ENCODE data around the gene BTBD19. TPM values are rescaled to one million over a fixed set of nuclear protein-coding genes. Genes with fewer than 3 reads are reported as not detected.
A peak's percentile ranks its signal among the peaks of the same experiment; 100 is the strongest.

BTBD19 gene
- total RNA-seq, 4 donors from 2014 or later = 0.68 to 5.3 (median 4.1) TPM

DNA sequence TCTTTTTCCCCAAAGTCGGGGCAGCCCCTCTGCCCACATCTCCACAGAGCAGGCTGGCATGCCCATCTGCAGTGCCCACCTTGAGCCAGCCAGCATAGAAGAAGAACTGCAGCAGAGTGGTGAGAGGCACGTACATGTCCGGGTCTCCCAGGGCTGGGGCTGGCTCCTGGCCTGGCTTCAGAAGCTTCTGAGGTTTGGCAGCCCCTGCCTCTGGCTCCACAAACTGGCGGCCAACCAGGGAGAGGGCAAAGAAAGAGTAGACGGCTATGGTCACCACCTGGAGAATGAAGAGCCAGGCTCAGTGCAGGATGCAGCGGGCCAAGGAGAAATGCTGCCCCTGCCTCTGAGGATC lies 23.3 kb upstream of the BTBD19 start:
- intact Hi-C loops (cut with DNase I) = loop anchor here (10.0 kb wide), 1 partner anchor 50 kb away; no protein-coding TSS in a partner anchor
- Histone ChIP-seq H3K27ac (no peak overlapping the region), H3K9me3 (no peaks in the 10 kb centered on the region), H3K27me3 (no peaks in the 10 kb centered on the region), H3K4me3 (no peak overlapping the region), H3K36me3 (peaks cover 0 to 24% (median 9%) of the 10 kb centered on the region in 3 donors), H3K4me1 (peaks cover 20 to 43% (median 27%) of the 10 kb centered on the region in 3 donors)
- WGBS, 2 donors = 90 to 100% methylated on average over 2 of the region's 6 CpGs
- no peak for DNase-seq
- TF ChIP-seq, protein P1, sequence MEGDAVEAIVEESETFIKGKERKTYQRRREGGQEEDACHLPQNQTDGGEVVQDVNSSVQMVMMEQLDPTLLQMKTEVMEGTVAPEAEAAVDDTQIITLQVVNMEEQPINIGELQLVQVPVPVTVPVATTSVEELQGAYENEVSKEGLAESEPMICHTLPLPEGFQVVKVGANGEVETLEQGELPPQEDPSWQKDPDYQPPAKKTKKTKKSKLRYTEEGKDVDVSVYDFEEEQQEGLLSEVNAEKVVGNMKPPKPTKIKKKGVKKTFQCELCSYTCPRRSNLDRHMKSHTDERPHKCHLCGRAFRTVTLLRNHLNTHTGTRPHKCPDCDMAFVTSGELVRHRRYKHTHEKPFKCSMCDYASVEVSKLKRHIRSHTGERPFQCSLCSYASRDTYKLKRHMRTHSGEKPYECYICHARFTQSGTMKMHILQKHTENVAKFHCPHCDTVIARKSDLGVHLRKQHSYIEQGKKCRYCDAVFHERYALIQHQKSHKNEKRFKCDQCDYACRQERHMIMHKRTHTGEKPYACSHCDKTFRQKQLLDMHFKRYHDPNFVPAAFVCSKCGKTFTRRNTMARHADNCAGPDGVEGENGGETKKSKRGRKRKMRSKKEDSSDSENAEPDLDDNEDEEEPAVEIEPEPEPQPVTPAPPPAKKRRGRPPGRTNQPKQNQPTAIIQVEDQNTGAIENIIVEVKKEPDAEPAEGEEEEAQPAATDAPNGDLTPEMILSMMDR (IDR thresholded peaks at IDR 0.05) = no peak
- TF ChIP-seq POLR2A (IDR thresholded peaks at IDR 0.05) = no peak

DNA sequence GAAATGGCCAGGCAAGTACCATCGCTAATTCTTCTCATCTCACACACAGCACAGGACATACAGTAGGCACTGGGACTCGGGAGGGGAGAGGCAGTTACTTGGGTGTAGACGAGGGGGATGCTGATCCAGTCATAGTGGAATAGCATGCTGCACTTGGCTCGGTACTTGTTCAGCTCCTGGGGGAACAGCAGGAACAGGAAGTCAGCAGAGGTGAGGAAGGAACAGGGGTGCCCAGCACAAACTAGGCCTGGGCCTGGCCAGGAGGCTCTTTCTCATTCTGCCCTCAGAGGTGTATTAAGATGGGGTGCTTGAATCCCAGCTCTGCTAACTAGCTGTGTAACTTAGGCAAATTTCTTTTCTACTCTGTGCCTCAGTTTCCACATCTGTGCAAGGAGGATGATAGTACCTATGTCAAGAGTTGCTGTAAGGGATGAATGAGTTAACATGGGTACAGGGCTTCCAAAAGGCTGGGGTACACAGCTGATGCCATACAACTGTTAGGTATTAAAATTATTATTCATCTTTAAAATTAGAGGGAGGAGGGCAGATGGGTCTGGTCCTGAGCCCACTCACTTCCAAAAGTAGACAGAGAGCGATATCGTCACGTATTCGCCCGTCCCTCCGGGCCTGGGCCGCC lies 22.7 kb upstream of the BTBD19 start:
- H3K27me3 ChIP-seq = no peaks in the 10 kb centered on the region
- H3K9me3 ChIP-seq = no peaks in the 10 kb centered on the region
- H3K4me1 ChIP-seq = peaks cover 20 to 45% (median 27%) of the 10 kb centered on the region in 3 donors
- no peak for DNase-seq
- WGBS, 2 donors = 35 to 39% methylated on average over 11 of the region's 11 CpGs
- H3K4me3 ChIP-seq = peak overlapping the region in 3 of 4 donors; percentile 51 to 63 (median 57)
- peak overlapping the region in 3 of 4 donors; percentile 24 to 81 (median 77) for H3K27ac ChIP-seq
- H3K36me3 ChIP-seq = peaks cover 0 to 18% (median 7%) of the 10 kb centered on the region in 3 donors
- TF ChIP-seq POLR2A (IDR thresholded peaks at IDR 0.05) = no peak
- TF ChIP-seq, protein P1 (IDR thresholded peaks at IDR 0.05) = no peak
- intact Hi-C loops (cut with DNase I) = loop anchor here (10.0 kb wide), 1 partner anchor 49 kb away; no protein-coding TSS in a partner anchor

DNA sequence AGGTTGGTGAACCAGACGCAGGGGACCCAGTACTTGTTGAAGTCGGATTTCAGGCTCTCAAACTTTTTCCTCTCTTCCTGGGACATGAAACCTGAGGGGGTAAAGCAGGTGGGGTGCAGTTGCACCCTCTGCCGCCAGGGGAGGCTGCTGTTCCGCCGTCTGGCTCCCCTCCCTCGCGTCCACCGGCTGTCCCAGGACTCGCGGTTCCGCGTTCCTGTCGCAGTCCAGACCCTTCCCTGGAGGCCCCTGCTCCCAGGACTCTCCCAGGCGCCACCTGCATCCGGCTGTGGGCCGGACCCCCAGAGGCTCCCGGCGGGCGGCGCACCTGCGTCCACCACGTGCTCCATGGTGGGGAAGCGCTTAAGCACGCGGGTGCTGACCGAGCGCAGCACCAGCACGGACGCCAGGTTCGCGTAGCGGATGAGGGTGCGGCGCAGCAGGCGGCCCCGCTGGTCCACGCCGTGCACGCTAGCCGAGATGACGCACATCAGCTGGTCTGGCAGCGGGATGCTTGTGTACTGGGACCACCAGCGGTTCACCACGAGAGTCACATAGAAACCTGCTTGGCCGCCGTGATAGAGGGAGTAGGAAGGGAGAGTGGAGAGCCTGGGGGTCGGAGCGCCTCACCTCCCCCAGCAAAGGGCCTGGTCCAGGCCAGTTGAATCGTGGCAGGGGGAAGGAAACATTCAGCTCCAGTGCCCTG lies 22.0 kb upstream of the BTBD19 start:
- TF ChIP-seq, protein P1 (IDR thresholded peaks at IDR 0.05) = peak; percentile 98 to 100 (median 100)
- no peak for TF ChIP-seq POLR2A (IDR thresholded peaks at IDR 0.05)
- DNase-seq = no peak
- H3K27ac ChIP-seq = peak overlapping the region in 3 of 4 donors; percentile 24 to 81 (median 77)
- no peaks in the 10 kb centered on the region for H3K9me3 ChIP-seq
- intact Hi-C loops (cut with DNase I) = loop anchor here (10.0 kb wide), 1 partner anchor 49 kb away; no protein-coding TSS in a partner anchor
- WGBS, 2 donors = 13 to 16% methylated on average over 3 to 10 of the region's 49 CpGs
- peak overlapping the region; percentile 34 to 63 (median 54) for H3K4me3 ChIP-seq
- peaks cover 0 to 11% (median 2%) of the 10 kb centered on the region in 3 donors for H3K36me3 ChIP-seq
- no peaks in the 10 kb centered on the region for H3K27me3 ChIP-seq
- H3K4me1 ChIP-seq = peaks cover 20 to 45% (median 27%) of the 10 kb centered on the region in 3 donors

DNA sequence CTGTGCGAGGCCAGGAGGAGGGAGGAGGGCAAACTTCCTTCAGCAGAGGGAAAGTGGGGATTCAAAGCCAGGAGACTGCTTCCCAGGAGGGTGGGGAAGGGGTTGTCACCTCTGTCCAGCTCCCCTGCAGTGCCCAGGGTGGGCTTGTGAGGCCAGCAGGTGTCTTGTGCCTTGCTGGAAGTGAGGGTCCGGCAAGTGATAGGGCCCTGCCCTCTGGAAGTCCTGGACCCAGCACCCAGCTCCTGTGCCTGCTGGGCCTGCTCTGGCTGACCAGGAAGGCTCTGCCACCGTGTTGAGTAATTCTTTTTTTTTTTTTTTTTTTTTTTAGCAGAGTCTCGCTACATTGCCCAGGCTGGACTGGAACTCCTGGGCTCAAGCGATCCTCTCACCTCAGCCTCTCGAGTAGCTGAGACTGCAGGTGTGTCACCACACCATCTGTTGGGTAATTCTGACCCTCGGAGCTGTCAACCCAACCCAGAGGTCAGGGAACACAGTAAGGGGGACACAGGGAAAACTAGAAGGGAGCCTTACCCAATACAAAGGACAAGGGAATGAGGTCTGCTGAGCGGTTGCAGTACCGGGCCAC lies 21.4 kb upstream of the BTBD19 start:
- H3K4me1 ChIP-seq = peaks cover 20 to 45% (median 27%) of the 10 kb centered on the region in 3 donors
- H3K36me3 ChIP-seq = peaks cover 0 to 4% (median 0%) of the 10 kb centered on the region in 3 donors
- DNase-seq = no peak
- peak overlapping the region in 3 of 4 donors; percentile 24 to 81 (median 77) for H3K27ac ChIP-seq
- H3K4me3 ChIP-seq = peak overlapping the region in 2 of 4 donors; percentile 51 to 63
- H3K9me3 ChIP-seq = no peaks in the 10 kb centered on the region
- H3K27me3 ChIP-seq = no peaks in the 10 kb centered on the region
- intact Hi-C loops (cut with DNase I) = loop anchor here (10.0 kb wide), 1 partner anchor 48 kb away; no protein-coding TSS in a partner anchor
- WGBS, 2 donors = 74 to 81% methylated on average over 4 to 5 of the region's 9 CpGs
- no peak for TF ChIP-seq POLR2A (IDR thresholded peaks at IDR 0.05)
- TF ChIP-seq, protein P1 (IDR thresholded peaks at IDR 0.05) = no peak
